ENCODE results near the gene HEXB.

GRCh38 chr5:74767579-74767913 lies 82.5 kb downstream of the HEXB start:
- TF ChIP-seq CTCF (IDR thresholded peaks at IDR 0.05) (no peak), TCF7L2 (IDR thresholded peaks at IDR 0.05; ENCODE audit: low read depth, low read length) (no peak), SIN3A (IDR thresholded peaks at IDR 0.05; ENCODE audit: borderline replicate concordance, insufficient read depth, low read depth, low read length) (no peak)

Data from Panc1 (cell line).